ENCODE data around the gene FGF1.
"Not testable (repeated sequence)": the region's sequence is repeated elsewhere in the genome, so short reads cannot be mapped to it uniquely, and the experiment has no call there.

The FGF1 gene

GRCh38 chr5:142664636-142665035 is 21.3 kb downstream of the FGF1 start:
- no peak for DNase-seq

- DNase-seq = no peak
These were observed 21.8 kb downstream of the FGF1 start for GRCh38 chr5:142664067-142664466.

GRCh38 chr5:142663246-142663645 is 22.6 kb downstream of the FGF1 start:
- DNase-seq = no peak

- DNase-seq = no peak
These were observed 23.9 kb downstream of the FGF1 start for GRCh38 chr5:142661957-142662356.

GRCh38 chr5:142661143-142661542 is 24.7 kb downstream of the FGF1 start:
- no peak for DNase-seq

GRCh38 chr5:142660731-142661130 is 25.2 kb downstream of the FGF1 start:
- DNase-seq = no peak

- DNase-seq = no peak
These were observed 25.7 kb downstream of the FGF1 start for GRCh38 chr5:142660196-142660595.

- DNase-seq = no peak
These were observed 26.5 kb downstream of the FGF1 start for GRCh38 chr5:142659405-142659804.

- DNase-seq = no peak
These were observed 27.6 kb downstream of the FGF1 start for GRCh38 chr5:142658278-142658677.

- no peak for DNase-seq
These were observed 28.4 kb downstream of the FGF1 start for GRCh38 chr5:142657446-142657845.

GRCh38 chr5:142655339-142656267 is 30.3 kb downstream of the FGF1 start:
- DNase-seq = peak; percentile 43

- no peak for DNase-seq
These were observed 31.3 kb downstream of the FGF1 start for GRCh38 chr5:142654578-142655058.

GRCh38 chr5:142653321-142653720 is 32.6 kb downstream of the FGF1 start:
- DNase-seq = no peak

GRCh38 chr5:142652563-142652962 is 33.3 kb downstream of the FGF1 start:
- no peak for DNase-seq

GRCh38 chr5:142650881-142651280 is 35.0 kb downstream of the FGF1 start:
- no peak for DNase-seq

- no peak for DNase-seq
These were observed 35.8 kb downstream of the FGF1 start for GRCh38 chr5:142650060-142650459.

GRCh38 chr5:142648108-142648507 is 37.8 kb downstream of the FGF1 start:
- DNase-seq = not testable (repeated sequence)

- no peak for DNase-seq
These were observed 40.4 kb downstream of the FGF1 start for GRCh38 chr5:142645456-142645855.

GRCh38 chr5:142644640-142645361 is 41.1 kb downstream of the FGF1 start:
- DNase-seq = no peak

- no peak for DNase-seq
These were observed 41.8 kb downstream of the FGF1 start for GRCh38 chr5:142644127-142644526.

GRCh38 chr5:142643634-142644033 is 42.3 kb downstream of the FGF1 start:
- no peak for DNase-seq

GRCh38 chr5:142642427-142642826 is 43.5 kb downstream of the FGF1 start:
- no peak for DNase-seq

- DNase-seq = no peak
These were observed 44.2 kb downstream of the FGF1 start for GRCh38 chr5:142641711-142642110.
